Ovary (tissue), 3 donors: ENCODE measurements around the gene PRSS38.

Experiments used
- CTCF ChIP-seq, 3 donors: fragments of 450-650 bp in 2 of 3; fragments of 200-600 bp in 1 of 3; IDR thresholded peaks; one replicate each; pipeline versions ENCODE4 v1.5.1 to v1.8.0; 2016 to 2022; ENCODE audit warnings: antibody characterized with exemption in 3 of 3, mild to moderate bottlenecking in 1 of 3
- EP300 ChIP-seq: sonication (generic); formaldehyde crosslinking; IDR thresholded peaks from one replicate; pipeline ENCODE4 v1.6.1; 2017; ENCODE audit warnings: antibody characterized with exemption
- POLR2A ChIP-seq: fragments of 450-650 bp; IDR thresholded peaks from one replicate; pipeline ENCODE4 v1.6.1; 2017; ENCODE audit warnings: antibody characterized with exemption, mild to moderate bottlenecking, moderate library complexity
- donor health status: DM: no; HTN: no; CAD: no.

- TF ChIP-seq CTCF (IDR thresholded peaks at IDR 0.05), result no peak
- no peak for TF ChIP-seq POLR2A
- no peak for TF ChIP-seq EP300
Observed at GRCh38 chr1:227792216-227793078, 23.0 kb upstream of the PRSS38 start.
